Cardiac muscle cell (in vitro differentiated cells and primary cell): ENCODE measurements around the gene FNDC1. TPM values are rescaled to one million over a fixed set of nuclear protein-coding genes. Genes with fewer than 3 reads are reported as not detected.

ENCODE experiments used
- DNase-seq, 2 donors: peaks; one replicate each; pipeline versions ENCODE4 v3.0.0 to v3.0.0-alpha.2; 2010 to 2017; ENCODE audit warnings: low read depth in 1 of 2, low spot score in 1 of 2
- H3K27ac ChIP-seq: fragments of 200-600 bp; sonication (generic); 2 replicates; pipeline ENCODE4 v1.5.1; 2016
- H3K27me3 ChIP-seq: fragments of 200-600 bp; sonication (generic); 2 replicates; pipeline ENCODE4 v1.6.0; 2016; ENCODE audit warnings: control low read depth
- H3K36me3 ChIP-seq: fragments of 200-600 bp; sonication (generic); 2 replicates; pipeline ENCODE4 v1.5.1; 2016; ENCODE audit warnings: control low read depth
- H3K4me1 ChIP-seq: fragments of 200-600 bp; sonication (generic); 2 replicates; pipeline ENCODE4 v1.8.1; 2017; ENCODE audit warnings: low read depth, mild to moderate bottlenecking, mixed run types
- H3K4me3 ChIP-seq: fragments of 200-600 bp; sonication (generic); 2 replicates; pipeline ENCODE4 v1.5.1; 2016; ENCODE audit warnings: mild to moderate bottlenecking
- H3K9me3 ChIP-seq: fragments of 200-600 bp; sonication (generic); 2 replicates; pipeline ENCODE4 v1.5.1; 2017; ENCODE audit warnings: low read depth, mild to moderate bottlenecking, control low read depth
- polyA plus RNA-seq: library from polyadenylated mRNA; unstranded; fragments of >200 nt; fragmentation: Nextera tagmentation; extraction: Ambion mirVana; gene quantifications from 2 replicates; pipeline ENCODE4 v1.2.1, GENCODE V29; 2016
- total RNA-seq: library from RNA; depleted of rRNA; stranded (reverse); fragments of >200 nt; gene quantifications from 2 replicates; pipeline ENCODE4 v1.2.3, GENCODE V29; 2016
- TF ChIP-seq, protein P1 (sequence below): IDR thresholded peaks from 2 replicates; pipeline ENCODE4 v1.5.1; 2012; ENCODE audit warnings: low read depth, mild to moderate bottlenecking, low read length

The FNDC1 gene
- total and polyA plus RNA-seq, 2 experiments from 2014 or later, result 0.30 TPM; not detected in 1

- no peaks in the 10 kb centered on the region for H3K27me3 ChIP-seq
- no peak overlapping the region for H3K4me3 ChIP-seq
- H3K27ac ChIP-seq, result no peak overlapping the region
- no peaks in the 10 kb centered on the region for H3K4me1 ChIP-seq
- H3K9me3 ChIP-seq, result no peaks in the 10 kb centered on the region
- TF ChIP-seq, protein P1, sequence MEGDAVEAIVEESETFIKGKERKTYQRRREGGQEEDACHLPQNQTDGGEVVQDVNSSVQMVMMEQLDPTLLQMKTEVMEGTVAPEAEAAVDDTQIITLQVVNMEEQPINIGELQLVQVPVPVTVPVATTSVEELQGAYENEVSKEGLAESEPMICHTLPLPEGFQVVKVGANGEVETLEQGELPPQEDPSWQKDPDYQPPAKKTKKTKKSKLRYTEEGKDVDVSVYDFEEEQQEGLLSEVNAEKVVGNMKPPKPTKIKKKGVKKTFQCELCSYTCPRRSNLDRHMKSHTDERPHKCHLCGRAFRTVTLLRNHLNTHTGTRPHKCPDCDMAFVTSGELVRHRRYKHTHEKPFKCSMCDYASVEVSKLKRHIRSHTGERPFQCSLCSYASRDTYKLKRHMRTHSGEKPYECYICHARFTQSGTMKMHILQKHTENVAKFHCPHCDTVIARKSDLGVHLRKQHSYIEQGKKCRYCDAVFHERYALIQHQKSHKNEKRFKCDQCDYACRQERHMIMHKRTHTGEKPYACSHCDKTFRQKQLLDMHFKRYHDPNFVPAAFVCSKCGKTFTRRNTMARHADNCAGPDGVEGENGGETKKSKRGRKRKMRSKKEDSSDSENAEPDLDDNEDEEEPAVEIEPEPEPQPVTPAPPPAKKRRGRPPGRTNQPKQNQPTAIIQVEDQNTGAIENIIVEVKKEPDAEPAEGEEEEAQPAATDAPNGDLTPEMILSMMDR, result no peak
- H3K36me3 ChIP-seq, result no peaks in the 10 kb centered on the region
- no peak for DNase-seq
Measured at GRCh38 chr6:159214281-159214680, 45.1 kb downstream of the FNDC1 start.

- H3K4me1 ChIP-seq, result no peaks in the 10 kb centered on the region
- no peaks in the 10 kb centered on the region for H3K36me3 ChIP-seq
- H3K4me3 ChIP-seq, result no peak overlapping the region
- no peaks in the 10 kb centered on the region for H3K9me3 ChIP-seq
- H3K27ac ChIP-seq, result no peak overlapping the region
- peak; percentile 23 to 58 for DNase-seq
- H3K27me3 ChIP-seq, result no peaks in the 10 kb centered on the region
- TF ChIP-seq, protein P1, result peak; percentile 48
Measured at GRCh38 chr6:159217595-159218275, 48.5 kb downstream of the FNDC1 start.

GRCh38 chr6:159220093-159220492 lies 50.9 kb downstream of the FNDC1 start:
- TF ChIP-seq, protein P1, result no peak
- no peak overlapping the region for H3K27ac ChIP-seq
- H3K9me3 ChIP-seq, result no peaks in the 10 kb centered on the region
- H3K36me3 ChIP-seq, result no peaks in the 10 kb centered on the region
- H3K4me1 ChIP-seq, result no peaks in the 10 kb centered on the region
- H3K4me3 ChIP-seq, result no peak overlapping the region
- DNase-seq, result no peak
- H3K27me3 ChIP-seq, result no peaks in the 10 kb centered on the region

GRCh38 chr6:159221486-159222170 lies 52.4 kb downstream of the FNDC1 start:
- H3K9me3 ChIP-seq, result no peaks in the 10 kb centered on the region
- no peak for DNase-seq
- TF ChIP-seq, protein P1, result no peak

GRCh38 chr6:159224452-159224851 lies 55.3 kb downstream of the FNDC1 start:
- Histone ChIP-seq H3K9me3 (no peaks in the 10 kb centered on the region), H3K27me3 (no peaks in the 10 kb centered on the region), H3K4me1 (no peaks in the 10 kb centered on the region), H3K27ac (no peak overlapping the region), H3K4me3 (no peak overlapping the region), H3K36me3 (no peaks in the 10 kb centered on the region)
- TF ChIP-seq, protein P1, result no peak
- no peak for DNase-seq

More at GRCh38 chr6:159221486-159222170, 52.4 kb downstream of the FNDC1 start:
- no peaks in the 10 kb centered on the region for H3K4me1 ChIP-seq
- no peaks in the 10 kb centered on the region for H3K27me3 ChIP-seq
- H3K27ac ChIP-seq, result no peak overlapping the region
- no peaks in the 10 kb centered on the region for H3K36me3 ChIP-seq
- no peak overlapping the region for H3K4me3 ChIP-seq
